CD14-positive monocyte (primary cell): ENCODE results near the gene NRG4. TPM values are rescaled to one million over a fixed set of nuclear protein-coding genes. Genes with fewer than 3 reads are reported as not detected.

Experiments used
- DNase-seq, 3 donors: peaks; one replicate each; pipeline ENCODE4 v3.0.0-alpha.2; 2011 to 2022
- H2AFZ ChIP-seq: 2 replicates; pipeline ENCODE4 v1.6.0; 2012; ENCODE audit warnings: mild to moderate bottlenecking, low read depth, low read length, inconsistent platforms; ENCODE audit not compliant: insufficient read depth, poor library complexity, severe bottlenecking
- H3K27ac ChIP-seq, 2 donors: 1 replicate in 1 of 2; 2 replicates in 1 of 2; pipeline ENCODE4 v1.5.1; 2012 to 2013; ENCODE audit warnings: low read length in 2 of 2, control low read depth in 1 of 2, inconsistent platforms in 1 of 2, low read depth in 1 of 2, mild to moderate bottlenecking in 1 of 2
- H3K27me3 ChIP-seq, 2 donors: one replicate each; pipeline versions ENCODE4 v1.6.0 to v1.6.1; 2011 to 2013; ENCODE audit warnings: low read length in 2 of 2; ENCODE audit not compliant: control insufficient read depth in 2 of 2, insufficient read depth in 2 of 2
- H3K36me3 ChIP-seq, 2 donors: replicated peaks in 1 of 2; 1 replicate in 1 of 2; 2 replicates in 1 of 2; pipeline versions ENCODE4 v1.5.1 to v1.6.1; 2012 to 2013; ENCODE audit warnings: low read length in 2 of 2, control low read depth in 1 of 2, inconsistent platforms in 1 of 2, mild to moderate bottlenecking in 1 of 2; ENCODE audit not compliant: insufficient read depth in 2 of 2, control insufficient read depth in 1 of 2
- H3K4me1 ChIP-seq, 2 donors: 1 replicate in 1 of 2; 2 replicates in 1 of 2; pipeline versions ENCODE4 v1.5.1 to v1.6.1; 2012 to 2013; ENCODE audit warnings: low read length in 2 of 2, control low read depth in 1 of 2, inconsistent platforms in 1 of 2, mild to moderate bottlenecking in 1 of 2, moderate library complexity in 1 of 2; ENCODE audit not compliant: insufficient read depth in 2 of 2, control insufficient read depth in 1 of 2
- H3K4me2 ChIP-seq: replicated peaks from 2 replicates; pipeline ENCODE3; 2012; ENCODE audit warnings: low read length, moderate library complexity, mild to moderate bottlenecking; ENCODE audit not compliant: poor library complexity, severe bottlenecking; ENCODE audit errors: extremely low read depth
- H3K4me3 ChIP-seq, 3 experiments: fragments of 200-600 bp in 1 of 3; sonication (generic) in 1 of 3; replicated peaks in 1 of 3; 1 replicate in 2 of 3; 2 replicates in 1 of 3; pipeline ENCODE4 v1.5.1; 2011 to 2013; ENCODE audit warnings: low read length in 3 of 3, mild to moderate bottlenecking in 3 of 3, control low read depth in 2 of 3, low read depth in 2 of 3, inconsistent platforms in 1 of 3, moderate library complexity in 1 of 3
- H3K79me2 ChIP-seq: 2 replicates; pipeline ENCODE4 v1.6.0; 2012; ENCODE audit warnings: mild to moderate bottlenecking, control low read depth, inconsistent platforms, low read length, moderate library complexity; ENCODE audit not compliant: insufficient read depth
- H3K9ac ChIP-seq: 2 replicates; pipeline ENCODE4 v1.6.0; 2017; ENCODE audit warnings: low read length, mild to moderate bottlenecking; ENCODE audit not compliant: insufficient read depth, poor library complexity, severe bottlenecking
- H3K9me3 ChIP-seq, 2 donors: replicated peaks in 1 of 2; 1 replicate in 1 of 2; 2 replicates in 1 of 2; pipeline versions ENCODE4 v1.5.1 to v1.6.1; 2012 to 2013; ENCODE audit warnings: low read length in 2 of 2, control low read depth in 1 of 2; ENCODE audit not compliant: control insufficient read depth in 1 of 2, insufficient read depth in 1 of 2
- H4K20me1 ChIP-seq: 2 replicates; pipeline ENCODE4 v1.6.0; 2012; ENCODE audit warnings: mild to moderate bottlenecking, low read length, control low read depth, moderate library complexity; ENCODE audit not compliant: insufficient read depth
- H3K27ac Mint-ChIP-seq, 7 donors: one replicate each; pipeline ENCODE4 v1.8.0; 2020; ENCODE audit warnings: mild to moderate bottlenecking in 7 of 7, mixed read lengths in 7 of 7, moderate library complexity in 6 of 7, inconsistent platforms in 2 of 7
- H3K27me3 Mint-ChIP-seq, 3 donors: one replicate each; pipeline ENCODE4 v1.8.0; 2021 to 2022; ENCODE audit warnings: low read depth in 3 of 3, mild to moderate bottlenecking in 3 of 3, mixed read lengths in 3 of 3, moderate library complexity in 3 of 3, inconsistent platforms in 1 of 3
- H3K36me3 Mint-ChIP-seq, 2 donors: one replicate each; pipeline ENCODE4 v1.8.0; 2020; ENCODE audit warnings: mixed read lengths in 2 of 2, inconsistent platforms in 1 of 2, mild to moderate bottlenecking in 1 of 2
- H3K4me1 Mint-ChIP-seq: one replicate; pipeline ENCODE4 v1.8.0; 2020; ENCODE audit warnings: mild to moderate bottlenecking, mixed read lengths
- H3K4me3 Mint-ChIP-seq, 2 donors: one replicate each; pipeline ENCODE4 v1.8.0; 2020; ENCODE audit warnings: mild to moderate bottlenecking in 2 of 2, mixed read lengths in 2 of 2, moderate library complexity in 1 of 2
- H3K9me3 Mint-ChIP-seq, 7 donors: one replicate each; pipeline ENCODE4 v1.8.0; 2020 to 2022; ENCODE audit warnings: mixed read lengths in 7 of 7, mild to moderate bottlenecking in 6 of 7, moderate library complexity in 6 of 7, inconsistent platforms in 2 of 7
- CTCF ChIP-seq: fragments of 200-600 bp; IDR thresholded peaks from one replicate; pipeline ENCODE4 v1.8.0; 2022; ENCODE audit warnings: antibody characterized with exemption, mild to moderate bottlenecking
- WGBS: methylation state at CpG from one replicate; pipeline ENCODE4 v1.1.5; 2013; ENCODE audit warnings: missing lambda C conversion rate; ENCODE audit not compliant: insufficient coverage; 5-methylcytosine and 5-hydroxymethylcytosine counted together
- intact Hi-C, 2 donors: fragments of 100-400 bp; cut with micrococcal nuclease; formaldehyde crosslinking; loops; one replicate each; pipeline versions ENCODE4 v1.15.0 to v1.15.1; 2023
- polyA plus RNA-seq, 3 donors: library from polyadenylated mRNA; depleted of rRNA in 1 of 3; unstranded in 2 of 3; stranded (reverse) in 1 of 3; fragments of 300-500 nt in 2 of 3; fragments of >200 nt in 1 of 3; fragmentation: Illumina TruSeq in 2 of 3; gene quantifications; 1 replicate in 2 of 3; 2 replicates in 1 of 3; pipeline ENCODE4 v1.2.3, GENCODE V29; 2012 to 2021

The NRG4 gene
- polyA plus RNA-seq, 3 donors = 0.13 to 0.44 (median 0.20) TPM

GRCh38 chr15:75955720-75956119 is 56.5 kb downstream of the NRG4 start:
- Mint-ChIP-seq H3K4me1 (peaks cover 17% of the 10 kb centered on the region), H3K4me3 (no peak overlapping the region), H3K27me3 (no peaks in the 10 kb centered on the region), H3K36me3 (peaks cover 0 to 10% of the 10 kb centered on the region in 2 donors), H3K27ac (no peak overlapping the region), H3K9me3 (no peaks in the 10 kb centered on the region)
- Histone ChIP-seq H3K36me3 (no peaks in the 10 kb centered on the region), H4K20me1 (no peaks in the 10 kb centered on the region), H3K9me3 (no peaks in the 10 kb centered on the region), H3K27ac (no peak overlapping the region), H2AFZ (no peak overlapping the region), H3K79me2 (no peaks in the 10 kb centered on the region), H3K4me2 (no peak overlapping the region), H3K27me3 (no peaks in the 10 kb centered on the region), H3K4me3 (no peak overlapping the region), H3K9ac (no peak overlapping the region), H3K4me1 (peaks cover 0 to 10% of the 10 kb centered on the region in 2 donors)
- intact Hi-C loops = no loop called here
- no peak for TF ChIP-seq CTCF
- no peak for DNase-seq
- 100% methylated on average over 1 of the region's 1 CpG for WGBS

GRCh38 chr15:75952525-75952924 is 59.7 kb downstream of the NRG4 start:
- Histone ChIP-seq H3K4me2 (no peak overlapping the region), H3K79me2 (no peaks in the 10 kb centered on the region), H3K9ac (no peak overlapping the region), H3K27ac (no peak overlapping the region), H3K4me3 (no peak overlapping the region), H3K9me3 (no peaks in the 10 kb centered on the region), H3K27me3 (no peaks in the 10 kb centered on the region), H3K36me3 (no peaks in the 10 kb centered on the region), H3K4me1 (peaks cover 0 to 10% of the 10 kb centered on the region in 2 donors), H2AFZ (no peak overlapping the region), H4K20me1 (no peaks in the 10 kb centered on the region)
- Mint-ChIP-seq H3K27ac (peak overlapping the region in 2 of 7 donors; percentile 44 to 63), H3K27me3 (no peaks in the 10 kb centered on the region), H3K4me3 (no peak overlapping the region), H3K36me3 (peaks cover 0 to 6% of the 10 kb centered on the region in 2 donors), H3K9me3 (no peaks in the 10 kb centered on the region), H3K4me1 (peaks cover 19% of the 10 kb centered on the region)
- peak; percentile 7 to 40 (median 13) for DNase-seq
- no peak for TF ChIP-seq CTCF
- intact Hi-C loops = no loop called here
- no CpG with 5 or more reads among the region's 4 CpGs for WGBS
